Left lung (tissue), 10 donors: ENCODE data around the gene ULK1. TPM values are rescaled to one million over a fixed set of nuclear protein-coding genes. Genes with fewer than 3 reads are reported as not detected.
"Not testable (repeated sequence)": the region's sequence is repeated elsewhere in the genome, so short reads cannot be mapped to it uniquely, and the experiment has no call there.

Source experiments
- ATAC-seq: fragments of 200-7000 bp; cut with Tn5 transposase; one replicate; pipeline ENCODE4 v1.9.1; 2020; ENCODE audit warnings: moderate library complexity
- DNase-seq, 4 donors: peaks; one replicate each; pipeline ENCODE4 v3.0.0-alpha.2; 2013 to 2020
- H3K27ac ChIP-seq, 2 donors: fragments of 200-600 bp; sonication (generic) in 1 of 2; one replicate each; pipeline versions ENCODE4 v1.5.0 to v1.8.0; 2020 to 2021
- H3K27me3 ChIP-seq, 2 donors: fragments of 200-600 bp; sonication (generic) in 1 of 2; one replicate each; pipeline versions ENCODE4 v1.5.0 to v1.8.0; 2020 to 2021
- H3K36me3 ChIP-seq, 2 donors: fragments of 200-600 bp; sonication (generic) in 1 of 2; one replicate each; pipeline versions ENCODE4 v1.5.0 to v1.8.0; 2020 to 2021
- H3K4me1 ChIP-seq, 2 donors: fragments of 200-600 bp; one replicate each; pipeline ENCODE4 v1.8.0; 2021
- H3K4me3 ChIP-seq, 2 donors: fragments of 200-600 bp; sonication (generic) in 1 of 2; one replicate each; pipeline versions ENCODE4 v1.5.0 to v1.8.0; 2020 to 2021; ENCODE audit warnings: mild to moderate bottlenecking in 1 of 2
- H3K9me3 ChIP-seq, 2 donors: fragments of 200-600 bp; sonication (generic) in 1 of 2; one replicate each; pipeline versions ENCODE4 v1.5.0 to v1.8.0; 2020 to 2021
- intact Hi-C, 2 donors: fragments of 100-400 bp; cut with DNase I; formaldehyde crosslinking; loops; one replicate each; pipeline versions ENCODE4 v1.11.2 to v1.14.2; 2022
- polyA plus RNA-seq, 6 donors: library from polyadenylated mRNA; unstranded; fragments of 120-200 nt; gene quantifications; one replicate each; pipeline ENCODE4 v1.2.1, GENCODE V29; 2013; ENCODE audit not compliant: insufficient read length in 6 of 6
- total RNA-seq, 2 donors: library from RNA; stranded (reverse); fragmentation: NEBNext Ultra II Directional; extraction: Animal tissue kit (Norgen Biotek cat#: 25700); gene quantifications; one replicate each; pipeline ENCODE4 v1.2.1, GENCODE V29; 2021
- TF ChIP-seq, protein P1 (sequence below), 2 donors: fragments of 200-600 bp; sonication (generic) in 1 of 2; IDR thresholded peaks; one replicate each; pipeline versions ENCODE4 v1.5.0 to v1.8.0; 2021; ENCODE audit warnings: antibody characterized with exemption in 2 of 2
- donor health status: DM: no; HTN: yes; CAD: no.
- donor health status: DM: no; HTN: no; CAD: no.

ULK1 gene
- total and polyA plus RNA-seq, 8 donors = 21.6 to 38.7 (median 28.9) TPM

GRCh38 chr12:131959641-131960589, 65.5 kb downstream of the ULK1 start:
- Histone ChIP-seq H3K9me3 (no peaks in the 10 kb centered on the region), H3K27me3 (no peaks in the 10 kb centered on the region), H3K4me1 (peaks cover 0 to 29% of the 10 kb centered on the region in 2 donors), H3K27ac (no peak overlapping the region), H3K36me3 (peaks cover 0 to 36% of the 10 kb centered on the region in 2 donors), H3K4me3 (no peak overlapping the region)
- TF ChIP-seq, protein P1, sequence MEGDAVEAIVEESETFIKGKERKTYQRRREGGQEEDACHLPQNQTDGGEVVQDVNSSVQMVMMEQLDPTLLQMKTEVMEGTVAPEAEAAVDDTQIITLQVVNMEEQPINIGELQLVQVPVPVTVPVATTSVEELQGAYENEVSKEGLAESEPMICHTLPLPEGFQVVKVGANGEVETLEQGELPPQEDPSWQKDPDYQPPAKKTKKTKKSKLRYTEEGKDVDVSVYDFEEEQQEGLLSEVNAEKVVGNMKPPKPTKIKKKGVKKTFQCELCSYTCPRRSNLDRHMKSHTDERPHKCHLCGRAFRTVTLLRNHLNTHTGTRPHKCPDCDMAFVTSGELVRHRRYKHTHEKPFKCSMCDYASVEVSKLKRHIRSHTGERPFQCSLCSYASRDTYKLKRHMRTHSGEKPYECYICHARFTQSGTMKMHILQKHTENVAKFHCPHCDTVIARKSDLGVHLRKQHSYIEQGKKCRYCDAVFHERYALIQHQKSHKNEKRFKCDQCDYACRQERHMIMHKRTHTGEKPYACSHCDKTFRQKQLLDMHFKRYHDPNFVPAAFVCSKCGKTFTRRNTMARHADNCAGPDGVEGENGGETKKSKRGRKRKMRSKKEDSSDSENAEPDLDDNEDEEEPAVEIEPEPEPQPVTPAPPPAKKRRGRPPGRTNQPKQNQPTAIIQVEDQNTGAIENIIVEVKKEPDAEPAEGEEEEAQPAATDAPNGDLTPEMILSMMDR (IDR thresholded peaks at IDR 0.05) = no peak
- intact Hi-C loops = no loop called here
- ATAC-seq = no peak
- no peak for DNase-seq

DNA sequence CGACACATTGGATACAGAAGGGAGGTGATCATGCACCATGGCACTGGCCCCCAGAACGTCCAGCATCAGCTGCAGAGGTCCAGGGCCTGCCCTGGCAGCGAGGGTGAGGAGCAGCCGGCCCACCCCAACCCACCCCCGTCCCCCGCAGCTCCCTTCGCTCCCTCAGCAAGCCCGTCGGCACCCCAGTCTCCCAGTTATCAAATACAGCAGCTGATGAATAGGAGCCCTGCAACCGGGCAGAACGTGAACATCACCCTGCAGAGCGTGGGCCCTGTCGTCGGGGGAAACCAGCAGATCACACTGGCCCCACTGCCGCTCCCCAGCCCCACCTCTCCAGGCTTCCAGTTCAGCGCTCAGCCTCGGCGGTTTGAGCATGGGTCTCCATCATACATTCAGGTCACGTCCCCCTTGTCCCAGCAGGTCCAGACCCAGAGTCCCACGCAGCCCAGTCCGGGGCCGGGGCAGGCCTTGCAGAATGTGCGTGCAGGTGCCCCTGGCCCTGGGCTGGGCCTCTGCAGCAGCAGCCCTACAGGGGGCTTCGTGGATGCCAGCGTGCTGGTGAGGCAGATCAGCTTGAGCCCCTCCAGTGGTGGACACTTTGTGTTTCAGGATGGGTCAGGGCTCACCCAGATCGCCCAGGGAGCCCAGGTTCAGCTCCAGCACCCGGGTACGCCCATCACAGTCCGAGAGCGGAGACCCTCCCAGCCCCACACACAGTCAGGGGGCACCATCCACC, 66.3 kb downstream of the ULK1 start:
- intact Hi-C loops = not testable (repeated sequence)

DNA sequence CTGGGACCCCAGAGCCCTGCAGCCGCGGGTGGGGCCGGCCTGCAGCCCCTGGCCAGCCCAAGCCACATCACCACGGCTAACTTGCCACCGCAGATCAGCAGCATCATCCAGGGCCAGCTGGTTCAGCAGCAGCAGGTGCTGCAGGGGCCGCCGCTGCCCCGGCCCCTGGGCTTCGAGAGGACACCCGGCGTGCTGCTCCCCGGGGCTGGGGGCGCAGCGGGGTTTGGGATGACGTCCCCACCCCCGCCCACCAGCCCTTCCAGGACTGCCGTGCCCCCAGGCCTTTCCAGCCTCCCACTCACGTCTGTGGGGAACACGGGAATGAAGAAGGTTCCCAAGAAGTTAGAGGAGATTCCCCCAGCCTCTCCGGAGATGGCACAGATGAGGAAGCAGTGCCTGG, 66.9 kb downstream of the ULK1 start:
- ATAC-seq, H3K27me3 ChIP-seq, H3K9me3 ChIP-seq, intact Hi-C loops, H3K4me3 ChIP-seq, DNase-seq, H3K27ac ChIP-seq: not testable (repeated sequence)
- H3K4me1 ChIP-seq = peaks cover 0 to 24% of the 10 kb centered on the region in 2 donors
- peaks cover 0 to 36% of the 10 kb centered on the region in 2 donors for H3K36me3 ChIP-seq

More for the DNA sequence above, 66.3 kb downstream of the ULK1 start:
- not testable (repeated sequence) for H3K27me3 ChIP-seq, H3K9me3 ChIP-seq, DNase-seq, H3K4me3 ChIP-seq, ATAC-seq, H3K27ac ChIP-seq
- H3K4me1 ChIP-seq = peaks cover 0 to 29% of the 10 kb centered on the region in 2 donors
- H3K36me3 ChIP-seq = peaks cover 0 to 36% of the 10 kb centered on the region in 2 donors

GRCh38 chr12:131962069-131962468, 67.6 kb downstream of the ULK1 start:
- H3K4me3 ChIP-seq = no peak overlapping the region
- H3K4me1 ChIP-seq = peaks cover 0 to 20% of the 10 kb centered on the region in 2 donors
- no peaks in the 10 kb centered on the region for H3K9me3 ChIP-seq
- H3K36me3 ChIP-seq = peaks cover 0 to 36% of the 10 kb centered on the region in 2 donors
- H3K27me3 ChIP-seq = no peaks in the 10 kb centered on the region
- no peak overlapping the region for H3K27ac ChIP-seq
- intact Hi-C loops = no loop called here
- no peak for ATAC-seq
- TF ChIP-seq, protein P1 (IDR thresholded peaks at IDR 0.05) = no peak
- DNase-seq = no peak

- no peak overlapping the region for H3K4me3 ChIP-seq
- peaks cover 0 to 11% of the 10 kb centered on the region in 2 donors for H3K4me1 ChIP-seq
- DNase-seq (no peak), ATAC-seq (no peak)
- H3K9me3 ChIP-seq = no peaks in the 10 kb centered on the region
- no peaks in the 10 kb centered on the region for H3K27me3 ChIP-seq
- TF ChIP-seq, protein P1 (IDR thresholded peaks at IDR 0.05) = no peak
- no peak overlapping the region for H3K27ac ChIP-seq
- peaks cover 0 to 36% of the 10 kb centered on the region in 2 donors for H3K36me3 ChIP-seq
- intact Hi-C loops = no loop called here
Measured at GRCh38 chr12:131963381-131963780, 69.0 kb downstream of the ULK1 start.

- DNase-seq (no peak), ATAC-seq (no peak)
- H3K4me1 ChIP-seq = peaks cover 0 to 12% of the 10 kb centered on the region in 2 donors
- H3K9me3 ChIP-seq = no peaks in the 10 kb centered on the region
- intact Hi-C loops = no loop called here
- TF ChIP-seq, protein P1 (IDR thresholded peaks at IDR 0.05) = no peak
- H3K4me3 ChIP-seq = no peak overlapping the region
- H3K27me3 ChIP-seq = no peaks in the 10 kb centered on the region
- peaks cover 0 to 34% of the 10 kb centered on the region in 2 donors for H3K36me3 ChIP-seq
- H3K27ac ChIP-seq = no peak overlapping the region
Measured at GRCh38 chr12:131965073-131965472, 70.7 kb downstream of the ULK1 start.
